ENCODE results near the gene NGEF.
A peak's percentile ranks its signal among the peaks of the same experiment; 100 is the strongest.

NGEF gene

GRCh38 chr2:233041722-233042323, 28.8 kb upstream of the NGEF start:
- no peak for DNase-seq

GRCh38 chr2:233040571-233040970, 27.5 kb upstream of the NGEF start:
- no peak for DNase-seq

GRCh38 chr2:233039846-233040530, 26.9 kb upstream of the NGEF start:
- no peak for DNase-seq

GRCh38 chr2:233039212-233039845, 26.3 kb upstream of the NGEF start:
- DNase-seq = no peak

GRCh38 chr2:233037078-233037477, 24.0 kb upstream of the NGEF start:
- no peak for DNase-seq

- no peak for DNase-seq
Observed at GRCh38 chr2:233036162-233036838, 23.2 kb upstream of the NGEF start.

- no peak for DNase-seq
Observed at GRCh38 chr2:233035426-233036161, 22.5 kb upstream of the NGEF start.

- DNase-seq = no peak
Observed at GRCh38 chr2:233034091-233034882, 21.2 kb upstream of the NGEF start.

GRCh38 chr2:233033672-233034071, 20.6 kb upstream of the NGEF start:
- DNase-seq = peak; percentile 62

GRCh38 chr2:233032551-233033320, 19.7 kb upstream of the NGEF start, which contains the start of gene NEU2:
NEU2 (plus strand) TSS chr2:233032672; CDS start chr2:233032672, 0 bp downstream.
- DNase-seq = no peak

- DNase-seq = no peak
Observed at GRCh38 chr2:233031556-233032500, 18.8 kb upstream of the NGEF start.

- no peak for DNase-seq
Observed at GRCh38 chr2:233029321-233029720, 16.3 kb upstream of the NGEF start.

- DNase-seq = no peak
Observed at GRCh38 chr2:233026198-233026813, 13.2 kb upstream of the NGEF start.

GRCh38 chr2:233025706-233026105, 12.7 kb upstream of the NGEF start:
- DNase-seq = no peak

- DNase-seq = no peak
Observed at GRCh38 chr2:233023761-233024410, 10.8 kb upstream of the NGEF start.

- DNase-seq = no peak
Observed at GRCh38 chr2:233023007-233023760, 10.1 kb upstream of the NGEF start.

- no peak for DNase-seq
Observed at GRCh38 chr2:233022561-233022960, 9.5 kb upstream of the NGEF start.

- DNase-seq = no peak
Observed at GRCh38 chr2:233021771-233022170, 8.7 kb upstream of the NGEF start.
